ENCODE results near the gene MKX.

The MKX gene

GRCh38 chr10:27680006-27680557 lies 65.5 kb downstream of the MKX start:
- TF ChIP-seq CTCF (IDR thresholded peaks at IDR 0.05; ENCODE audit: low read depth, low read length): no peak
- in situ Hi-C loops (cut with HindIII; ENCODE audit: low sequenced_read_pairs): no loop called here
- H3K4me3 ChIP-seq (ENCODE audit: low read depth, low read length): no peak overlapping the region
- DNase-seq (ENCODE audit: low read depth, low spot score): no peak

- TF ChIP-seq CTCF (IDR thresholded peaks at IDR 0.05; ENCODE audit: low read depth, low read length): no peak
Measured at GRCh38 chr10:27679369-27679912, 66.2 kb downstream of the MKX start.

GRCh38 chr10:27678166-27678565 lies 67.5 kb downstream of the MKX start:
- in situ Hi-C loops (cut with HindIII; ENCODE audit: low sequenced_read_pairs): no loop called here
- TF ChIP-seq CTCF (IDR thresholded peaks at IDR 0.05; ENCODE audit: low read depth, low read length): no peak
- no peak for DNase-seq (ENCODE audit: low read depth, low spot score)
- H3K4me3 ChIP-seq (ENCODE audit: low read depth, low read length): no peak overlapping the region

More at GRCh38 chr10:27679369-27679912, 66.2 kb downstream of the MKX start:
- in situ Hi-C loops (cut with HindIII; ENCODE audit: low sequenced_read_pairs): no loop called here
- no peak overlapping the region for H3K4me3 ChIP-seq (ENCODE audit: low read depth, low read length)
- DNase-seq (ENCODE audit: low read depth, low spot score): no peak

GRCh38 chr10:27673065-27673464 lies 72.6 kb downstream of the MKX start:
- in situ Hi-C loops (cut with HindIII; ENCODE audit: low sequenced_read_pairs): no loop called here
- no peak overlapping the region for H3K4me3 ChIP-seq (ENCODE audit: low read depth, low read length)
- TF ChIP-seq CTCF (IDR thresholded peaks at IDR 0.05; ENCODE audit: low read depth, low read length): no peak
- DNase-seq (ENCODE audit: low read depth, low spot score): no peak

- in situ Hi-C loops (cut with HindIII; ENCODE audit: low sequenced_read_pairs): no loop called here
- TF ChIP-seq CTCF (IDR thresholded peaks at IDR 0.05; ENCODE audit: low read depth, low read length): no peak
Measured at GRCh38 chr10:27671821-27672220, 73.8 kb downstream of the MKX start.

GRCh38 chr10:27664461-27664860 lies 81.2 kb downstream of the MKX start:
- in situ Hi-C loops (cut with HindIII; ENCODE audit: low sequenced_read_pairs): no loop called here
- H3K4me3 ChIP-seq (ENCODE audit: low read depth, low read length): no peak overlapping the region
- DNase-seq (ENCODE audit: low read depth, low spot score): no peak
- TF ChIP-seq CTCF (IDR thresholded peaks at IDR 0.05; ENCODE audit: low read depth, low read length): no peak

More at GRCh38 chr10:27671821-27672220, 73.8 kb downstream of the MKX start:
- no peak for DNase-seq (ENCODE audit: low read depth, low spot score)
- H3K4me3 ChIP-seq (ENCODE audit: low read depth, low read length): no peak overlapping the region
